K562 (cell line): Measurements from ENCODE around the gene RTBDN. TPM values are rescaled to one million over a fixed set of nuclear protein-coding genes. Genes with fewer than 3 reads are reported as not detected.

Source experiments
- ATAC-seq: fragments of 200-7000 bp; cut with Tn5 transposase; 3 replicates; pipeline ENCODE4 v1.9.1; 2020; ENCODE audit warnings: moderate library complexity
- BruUV-seq: library from RNA; stranded (reverse); fragments of 400-500 nt; replicated peaks from 2 replicates; lab custom pipeline; 2021; lab: Mats Ljungman, UMichigan
- CTCF ChIA-PET: fragments of 300-600 bp; formaldehyde crosslinking; extraction: SDS; loops from one replicate; lab custom pipeline; 2021; ENCODE audit warnings: low intra/inter-chr PET ratio; lab: Yijun Ruan, JAX
- POLR2A ChIA-PET: fragments of 300-600, 350-650 bp; sonication (Branson Sonifier 250); formaldehyde crosslinking; extraction: SDS; loops from one replicate; lab custom pipeline; 2021; ENCODE audit warnings: antibody characterized with exemption, inconsistent platforms; lab: Yijun Ruan, JAX
- DNase-seq, 4 experiments: peaks; one replicate each; pipeline versions ENCODE4 v3.0.0 to v3.0.0-alpha.2; 2011 to 2018; ENCODE audit warnings: low spot score in 3 of 4, mixed read lengths in 3 of 4; ENCODE audit errors: extremely low read depth in 1 of 4
- FAIRE-seq: peaks from 2 replicates; lab custom pipeline; 2011; peaks lifted over from hg19 to GRCh38; lab: Jason Lieb, UNC
- H2AFZ ChIP-seq: 2 replicates; pipeline ENCODE4 v1.6.0; 2011; ENCODE audit warnings: low read depth, low read length, control low read depth, inconsistent platforms
- H3K27ac ChIP-seq: fragments of 200-600 bp; 3 replicates; pipeline ENCODE4 v1.8.0; 2011; ENCODE audit warnings: low read depth, mild to moderate bottlenecking, control low read depth, inconsistent platforms, low read length, moderate library complexity, mixed read lengths; ENCODE audit errors: extremely low read depth
- H3K27me3 ChIP-seq, 2 experiments: fragments of 300-600 bp in 1 of 2; 2 replicates in 1 of 2; 3 replicates in 1 of 2; pipeline versions ENCODE4 v1.6.0 to v1.8.0; 2011; ENCODE audit warnings: inconsistent platforms in 2 of 2, low read length in 2 of 2, mild to moderate bottlenecking in 1 of 2, mixed read lengths in 1 of 2, moderate library complexity in 1 of 2; ENCODE audit not compliant: control insufficient read depth in 2 of 2, insufficient read depth in 2 of 2
- H3K36me3 ChIP-seq: fragments of 300-600 bp; 3 replicates; pipeline ENCODE4 v1.8.0; 2011; ENCODE audit warnings: mild to moderate bottlenecking, low read length, inconsistent platforms; ENCODE audit not compliant: control insufficient read depth, insufficient read depth
- H3K4me1 ChIP-seq, 2 experiments: fragments of 200-600 bp in 1 of 2; replicated peaks in 1 of 2; 2 replicates in 1 of 2; 3 replicates in 1 of 2; pipeline versions ENCODE4 v1.5.1 to v1.8.0; 2011; ENCODE audit warnings: inconsistent platforms in 2 of 2, low read length in 2 of 2, mild to moderate bottlenecking in 1 of 2, mixed read lengths in 1 of 2, moderate library complexity in 1 of 2; ENCODE audit not compliant: control insufficient read depth in 2 of 2, insufficient read depth in 2 of 2
- H3K4me2 ChIP-seq: 2 replicates; pipeline ENCODE4 v1.6.1; 2011; ENCODE audit warnings: low read length, control low read depth, inconsistent platforms, mixed read lengths; ENCODE audit not compliant: insufficient read depth
- H3K4me3 ChIP-seq: fragments of 200-600 bp; sonication (generic), shearing (Covaris generic); 2 replicates; pipeline ENCODE4 v1.5.1; 2016; ENCODE audit warnings: control low read depth, inconsistent platforms
- H3K79me2 ChIP-seq: fragments of 200-600 bp; 3 replicates; pipeline ENCODE4 v1.8.0; 2011; ENCODE audit warnings: low read length, inconsistent platforms; ENCODE audit not compliant: control insufficient read depth, insufficient read depth
- H3K9ac ChIP-seq, 2 experiments: 2 replicates each; pipeline versions ENCODE4 v1.6.0 to v1.6.1; 2011; ENCODE audit warnings: low read depth in 2 of 2, low read length in 2 of 2, control low read depth in 1 of 2, inconsistent platforms in 1 of 2, mild to moderate bottlenecking in 1 of 2, mixed read lengths in 1 of 2; ENCODE audit not compliant: insufficient read depth in 1 of 2
- H3K9me1 ChIP-seq: one replicate; pipeline ENCODE4 v1.6.0; 2011; ENCODE audit warnings: inconsistent platforms, mild to moderate bottlenecking, low read length, moderate library complexity; ENCODE audit not compliant: control insufficient read depth, insufficient read depth
- H3K9me3 ChIP-seq: replicated peaks from 2 replicates; pipeline ENCODE4 v1.5.1; 2011; ENCODE audit warnings: low read depth, low read length, inconsistent platforms; ENCODE audit not compliant: control insufficient read depth, insufficient read depth
- H4K20me1 ChIP-seq: replicated peaks from 2 replicates; pipeline ENCODE4 v1.6.1; 2011; ENCODE audit warnings: low read length, inconsistent platforms, mixed read lengths; ENCODE audit not compliant: control insufficient read depth, insufficient read depth
- CHD2 ChIP-seq: IDR thresholded peaks from 2 replicates; pipeline ENCODE4 v1.6.1; 2011; ENCODE audit warnings: low read depth, low read length
- KLF1 ChIP-seq: fragments of 450-650 bp; IDR thresholded peaks from 2 replicates; pipeline ENCODE4 v1.6.1; 2016; ENCODE audit warnings: missing genetic modification characterization, missing compliant biosample characterization
- POLR2A ChIP-seq: fragments of 450-650 bp; conservative IDR thresholded peaks from 2 replicates; pipeline ENCODE4 v1.6.1; 2016
- ZNF75A ChIP-seq: fragments of 450-650 bp; formaldehyde crosslinking; IDR thresholded peaks from 2 replicates; pipeline ENCODE4 v1.4.0; 2020; ENCODE audit warnings: mild to moderate bottlenecking
- WGBS: fragments of 100-300 bp; shearing (Covaris generic); methylation state at CpG from one replicate; pipeline ENCODE4 v1.1.6; 2016; ENCODE audit warnings: low coverage, mixed read lengths; ENCODE audit not compliant: insufficient coverage; ENCODE audit errors: missing lambda C conversion rate; 5-methylcytosine and 5-hydroxymethylcytosine counted together
- in situ Hi-C: fragments of 300-500 bp; cut with MboI; formaldehyde crosslinking; loops from 4 replicates; pipeline ENCODE4 v1.15.0; 2018; ENCODE audit warnings: inconsistent platforms, mixed read lengths
- intact Hi-C: fragments of 100-400 bp; cut with micrococcal nuclease; formaldehyde crosslinking; loops from 2 replicates; pipeline ENCODE4 v1.14.2; 2022
- polyA plus RNA-seq, 8 experiments: library from polyadenylated mRNA; depleted of rRNA in 4 of 8; stranded (reverse) in 5 of 8; unstranded in 3 of 8; fragments of >200 nt; fragmentation: Nextera tagmentation in 2 of 8; fragmentation: Illumina TruSeq in 1 of 8; extraction: Ambion mirVana in 2 of 8; extraction: Trizol in 1 of 8; gene quantifications; 2 replicates each; pipeline versions ENCODE4 v1.2.1 to v1.2.3, GENCODE V29; 2011 to 2014; ENCODE audit warnings: inconsistent platforms in 1 of 8, missing spikeins in 1 of 8
- total RNA-seq, 7 experiments: library from RNA; depleted of rRNA in 6 of 7; stranded (reverse); fragments of >200 nt in 6 of 7; fragmentation: Illumina TruSeq in 2 of 7; extraction: Trizol in 2 of 7; gene quantifications; 2 replicates each; pipeline versions ENCODE4 v1.2.1 to v1.2.3, GENCODE V29; 2011 to 2021; ENCODE audit warnings: low replicate concordance in 1 of 7
- TF ChIP-seq, protein P1 (sequence below): fragments of 250-450 bp; sonication (Bioruptor Pico); IDR thresholded peaks from 2 replicates; pipeline ENCODE4 v1.5.1; 2021; ENCODE audit warnings: mild to moderate bottlenecking

Gene RTBDN
- total and polyA plus RNA-seq, 9 of the 15 experiments (the other 6 are each of a cell fraction or from before 2014, with no cell fraction given) = 0.20 to 2.3 (median 0.72) TPM; not detected in 1

DNA sequence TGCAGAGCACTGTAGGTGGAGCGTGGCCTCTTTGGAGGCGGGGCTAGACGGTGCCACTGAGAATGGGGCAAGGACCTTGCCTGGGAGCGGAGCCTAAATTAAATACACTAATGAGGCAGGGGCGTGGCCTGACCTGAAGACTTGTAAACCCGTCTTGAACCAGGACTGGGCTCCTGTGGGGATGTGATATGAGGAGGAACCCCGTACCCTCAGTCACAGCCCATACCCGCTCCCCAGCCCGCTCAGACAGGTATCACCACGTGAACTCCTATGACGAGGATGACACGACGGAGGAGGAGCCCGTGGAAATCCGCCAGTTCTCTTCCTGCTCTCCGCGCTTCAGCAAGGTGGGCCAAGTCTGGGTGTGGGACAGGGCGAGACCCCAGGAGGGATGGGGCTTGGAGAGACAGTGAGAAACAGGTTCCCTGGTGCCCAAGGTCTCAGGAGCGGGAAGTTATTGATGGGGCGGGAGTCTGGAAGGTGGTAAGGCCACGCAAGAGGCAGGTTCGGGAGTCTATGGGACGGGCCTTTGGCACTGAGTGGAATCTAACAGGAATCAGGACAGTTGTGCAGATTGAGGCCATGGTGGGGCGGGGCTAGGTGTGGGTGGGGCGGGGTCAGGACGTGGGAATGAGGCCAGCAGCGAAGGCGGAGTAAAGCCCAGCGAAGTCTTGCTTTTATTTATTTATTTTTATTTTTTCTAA, 32.2 kb upstream of the RTBDN start:
- FAIRE-seq = no peak
- Histone ChIP-seq H3K4me2 (peak overlapping the region; percentile 95), H3K4me1 (peaks cover 8 to 42% of the 10 kb centered on the region in 2 experiments; a peak in 4 of 5 replicates), H4K20me1 (no peaks in the 10 kb centered on the region; the same call in 1 of the 2 replicates), H2AFZ (peak overlapping the region; percentile 98), H3K9me3 (no peaks in the 10 kb centered on the region), H3K79me2 (no peaks in the 10 kb centered on the region), H3K9ac (no peak overlapping the region), H3K27me3 (no peaks in the 10 kb centered on the region), H3K9me1 (no peaks in the 10 kb centered on the region), H3K27ac (peak overlapping the region; percentile 51; the same call in 1 of the 3 replicates), H3K4me3 (peak overlapping the region; percentile 54), H3K36me3 (no peaks in the 10 kb centered on the region)
- in situ Hi-C loops (no loop called here), intact Hi-C loops (no loop called here)
- ChIA-PET CTCF (no interaction called here), POLR2A (no interaction called here)
- no TSS peak for BruUV-seq
- ATAC-seq = peak; percentile 77
- peak; percentile 52 to 77 (median 72) for DNase-seq
- 63% methylated on average over 26 of the region's 29 CpGs for WGBS
- no peak for TF ChIP-seq POLR2A
- peak; percentile 29; the same call in 1 of the 2 replicates for TF ChIP-seq KLF1 (tag)
- no peak for TF ChIP-seq CHD2
- TF ChIP-seq, protein P1, sequence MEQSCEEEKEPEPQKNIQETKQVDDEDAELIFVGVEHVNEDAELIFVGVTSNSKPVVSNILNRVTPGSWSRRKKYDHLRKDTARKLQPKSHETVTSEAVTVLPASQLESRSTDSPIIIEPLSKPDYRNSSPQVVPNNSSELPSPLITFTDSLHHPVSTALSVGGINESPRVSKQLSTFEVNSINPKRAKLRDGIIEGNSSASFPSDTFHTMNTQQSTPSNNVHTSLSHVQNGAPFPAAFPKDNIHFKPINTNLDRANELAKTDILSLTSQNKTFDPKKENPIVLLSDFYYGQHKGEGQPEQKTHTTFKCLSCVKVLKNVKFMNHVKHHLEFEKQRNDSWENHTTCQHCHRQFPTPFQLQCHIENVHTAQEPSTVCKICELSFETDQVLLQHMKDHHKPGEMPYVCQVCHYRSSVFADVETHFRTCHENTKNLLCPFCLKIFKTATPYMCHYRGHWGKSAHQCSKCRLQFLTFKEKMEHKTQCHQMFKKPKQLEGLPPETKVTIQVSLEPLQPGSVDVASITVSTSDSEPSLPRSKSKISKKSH (CRISPR knock-in tag) = no peak
- no peak for TF ChIP-seq ZNF75A
